Keratinocyte (primary cell): ENCODE results near the gene TOR1AIP2. TPM values are rescaled to one million over a fixed set of nuclear protein-coding genes. Genes with fewer than 3 reads are reported as not detected.

Experiments
- DNase-seq: peaks from one replicate; pipeline ENCODE4 v3.0.0-alpha.2; 2011; ENCODE audit warnings: low read depth, missing footprints, low spot score
- FAIRE-seq: peaks from 2 replicates; lab custom pipeline; 2011; peaks lifted over from hg19 to GRCh38; lab: Jason Lieb, UNC
- H2AFZ ChIP-seq: 2 replicates; pipeline ENCODE4 v1.6.0; 2012; ENCODE audit warnings: low read length, control low read depth, inconsistent platforms; ENCODE audit not compliant: control insufficient read depth
- H3K27ac ChIP-seq: 2 replicates; pipeline ENCODE4 v1.5.1; 2011; ENCODE audit warnings: low read length; ENCODE audit not compliant: control insufficient read depth, insufficient read depth
- H3K27me3 ChIP-seq: 3 replicates; pipeline ENCODE4 v1.6.0; 2011; ENCODE audit warnings: low read length; ENCODE audit not compliant: control insufficient read depth, insufficient read depth; ENCODE audit errors: extremely low read depth
- H3K36me3 ChIP-seq, 2 experiments: 2 replicates in 1 of 2; 3 replicates in 1 of 2; pipeline ENCODE4 v1.5.1; 2011; ENCODE audit warnings: low read length in 2 of 2, mild to moderate bottlenecking in 1 of 2; ENCODE audit not compliant: control insufficient read depth in 2 of 2, insufficient read depth in 2 of 2; ENCODE audit errors: extremely low read depth in 1 of 2
- H3K4me1 ChIP-seq: 3 replicates; pipeline ENCODE4 v1.5.1; 2011; ENCODE audit warnings: low read length; ENCODE audit not compliant: control insufficient read depth, insufficient read depth; ENCODE audit errors: extremely low read depth
- H3K4me2 ChIP-seq: 3 replicates; pipeline ENCODE4 v1.6.0; 2011; ENCODE audit warnings: low read depth, low read length; ENCODE audit not compliant: control insufficient read depth, insufficient read depth; ENCODE audit errors: extremely low read depth
- H3K4me3 ChIP-seq, 3 experiments: fragments of 200-600 bp in 1 of 3; sonication (generic) in 1 of 3; 2 replicates in 2 of 3; 3 replicates in 1 of 3; pipeline ENCODE4 v1.5.1; 2011 to 2016; ENCODE audit warnings: low read length in 3 of 3, mild to moderate bottlenecking in 3 of 3, control low read depth in 2 of 3, inconsistent platforms in 1 of 3, low read depth in 1 of 3, mixed read lengths in 1 of 3, mixed run types in 1 of 3, moderate library complexity in 1 of 3; ENCODE audit not compliant: control insufficient read depth in 2 of 3, insufficient read depth in 2 of 3; ENCODE audit errors: extremely low read depth in 1 of 3
- H3K79me2 ChIP-seq: 2 replicates; pipeline ENCODE4 v1.6.0; 2012; ENCODE audit warnings: low read length; ENCODE audit not compliant: control insufficient read depth, insufficient read depth
- H3K9ac ChIP-seq: 3 replicates; pipeline ENCODE4 v1.6.0; 2011; ENCODE audit warnings: low read length; ENCODE audit not compliant: control insufficient read depth, insufficient read depth; ENCODE audit errors: extremely low read depth
- H3K9me1 ChIP-seq: 3 replicates; pipeline ENCODE4 v1.6.0; 2011; ENCODE audit warnings: low read length; ENCODE audit not compliant: control insufficient read depth, insufficient read depth; ENCODE audit errors: extremely low read depth
- H3K9me3 ChIP-seq: 2 replicates; pipeline ENCODE4 v1.5.1; 2012; ENCODE audit warnings: low read depth, low read length; ENCODE audit not compliant: control insufficient read depth
- H4K20me1 ChIP-seq: 3 replicates; pipeline ENCODE4 v1.6.0; 2011; ENCODE audit warnings: low read length; ENCODE audit not compliant: control insufficient read depth, insufficient read depth; ENCODE audit errors: extremely low read depth
- CTCF ChIP-seq, 3 experiments: IDR thresholded peaks in 1 of 3; conservative IDR thresholded peaks in 1 of 3; optimal IDR thresholded peaks in 1 of 3; 2 replicates in 2 of 3; 3 replicates in 1 of 3; pipeline versions ENCODE3 to v1.5.1; 2011; ENCODE audit warnings: low read length in 3 of 3, mild to moderate bottlenecking in 3 of 3, moderate library complexity in 2 of 3, control low read depth in 1 of 3, inconsistent platforms in 1 of 3; ENCODE audit not compliant: insufficient read depth in 2 of 3; ENCODE audit errors: extremely low read depth in 1 of 3
- EZH2 ChIP-seq: IDR thresholded peaks from one replicate; pipeline ENCODE4 v1.6.1; 2012; ENCODE audit warnings: inconsistent platforms, mild to moderate bottlenecking, low read length, moderate library complexity
- dilution Hi-C: fragments of 300-500 bp; cut with MboI; formaldehyde crosslinking; loops from one replicate; pipeline ENCODE4 v1.7.0; 2020; ENCODE audit warnings: low sequenced_read_pairs; ENCODE audit not compliant: extremely low pct_ligation_motif_present
- polyA plus RNA-seq, 5 experiments: library from polyadenylated mRNA; depleted of rRNA in 3 of 5; stranded (reverse) in 3 of 5; stranded (forward) in 1 of 5; unstranded in 1 of 5; fragments of >200 nt; gene quantifications; 1 replicate in 1 of 5; 2 replicates in 3 of 5; 3 replicates in 1 of 5; pipeline versions ENCODE4 v1.2.1 to v1.2.3, GENCODE V29; 2011 to 2012; ENCODE audit warnings: missing spikeins in 2 of 5, low read depth in 1 of 5, low replicate concordance in 1 of 5

Gene TOR1AIP2
- polyA plus RNA-seq, 1 donor (not counting 4 experiments of a cell fraction or from before 2014, with no cell fraction given): 49.9 TPM

GRCh38 chr1:179921981-179922872 lies 44.6 kb upstream of the TOR1AIP2 start:
- H4K20me1 ChIP-seq: no peaks in the 10 kb centered on the region
- dilution Hi-C loops: no loop called here
- FAIRE-seq (no peak), DNase-seq (no peak)
- H3K27me3 ChIP-seq: no peaks in the 10 kb centered on the region
- H3K79me2 ChIP-seq: no peaks in the 10 kb centered on the region
- no peak overlapping the region for H2AFZ ChIP-seq
- H3K9ac ChIP-seq: no peak overlapping the region
- peaks cover 11% of the 10 kb centered on the region for H3K4me1 ChIP-seq
- H3K36me3 ChIP-seq: peaks cover 7 to 15% of the 10 kb centered on the region in 2 experiments
- no peak overlapping the region for H3K4me2 ChIP-seq
- no peaks in the 10 kb centered on the region for H3K9me1 ChIP-seq
- TF ChIP-seq CTCF (optimal IDR thresholded peaks at IDR 0.05 in 1 of 3, IDR thresholded peaks at IDR 0.05 in 1 of 3, conservative IDR thresholded peaks at IDR 0.05 in 1 of 3; ENCODE audit: extremely low read depth in 1 of 3, insufficient read depth in 2 of 3, low read length in 3 of 3): no peak
- TF ChIP-seq EZH2: no peak
- no peak overlapping the region for H3K27ac ChIP-seq
- H3K9me3 ChIP-seq: no peaks in the 10 kb centered on the region
- no peak overlapping the region for H3K4me3 ChIP-seq

GRCh38 chr1:179921472-179921871 lies 43.9 kb upstream of the TOR1AIP2 start:
- Histone ChIP-seq H3K4me1 (peaks cover 7% of the 10 kb centered on the region), H4K20me1 (no peaks in the 10 kb centered on the region), H3K27ac (no peak overlapping the region), H3K79me2 (no peaks in the 10 kb centered on the region), H3K36me3 (peaks cover 7 to 16% of the 10 kb centered on the region in 2 experiments), H3K4me2 (no peak overlapping the region), H3K9me1 (no peaks in the 10 kb centered on the region), H3K9me3 (no peaks in the 10 kb centered on the region), H2AFZ (no peak overlapping the region), H3K27me3 (no peaks in the 10 kb centered on the region), H3K9ac (no peak overlapping the region), H3K4me3 (no peak overlapping the region)
- dilution Hi-C loops: no loop called here
- TF ChIP-seq CTCF (optimal IDR thresholded peaks at IDR 0.05 in 1 of 3, IDR thresholded peaks at IDR 0.05 in 1 of 3, conservative IDR thresholded peaks at IDR 0.05 in 1 of 3; ENCODE audit: extremely low read depth in 1 of 3, insufficient read depth in 2 of 3, low read length in 3 of 3): no peak
- no peak for TF ChIP-seq EZH2
- no peak for FAIRE-seq
- no peak for DNase-seq
